ENCODE results near the gene ALCAM.

- TF ChIP-seq EZH2phosphoT487 (IDR thresholded peaks at IDR 0.05; ENCODE audit: low read length) (no peak), EZH2 (optimal IDR thresholded peaks at IDR 0.05; ENCODE audit: low read depth, low read length) (no peak), CTCF (IDR thresholded peaks at IDR 0.05; ENCODE audit: low read length) (no peak)
These were observed 35.6 kb downstream of the ALCAM start for GRCh38 chr3:105402287-105402801.
